B cell (primary cell): ENCODE measurements around the gene ULK4. TPM values are rescaled to one million over a fixed set of nuclear protein-coding genes. Genes with fewer than 3 reads are reported as not detected.

Experiments
- ATAC-seq: fragments of 200-7000 bp; cut with Tn5 transposase; one replicate; pipeline ENCODE4 v1.10.0; 2021; ENCODE audit warnings: low read depth, mild to moderate bottlenecking, moderate number of reproducible peaks, moderate library complexity
- CTCF ChIA-PET: fragments of 350-600 bp; sonication (Branson Sonifier 250); formaldehyde crosslinking; loops from one replicate; lab custom pipeline; 2021; ENCODE audit warnings: antibody characterized with exemption, inconsistent platforms; lab: Charles Lee
- POLR2A ChIA-PET: fragments of 350-600 bp; sonication (Branson Sonifier 250); formaldehyde crosslinking; loops from one replicate; lab custom pipeline; 2021; ENCODE audit warnings: antibody characterized with exemption; lab: Charles Lee
- DNase-seq: peaks from one replicate; pipeline ENCODE4 v3.0.0; 2013
- H2AFZ ChIP-seq: 2 replicates; pipeline ENCODE4 v1.6.1; 2012; ENCODE audit warnings: mild to moderate bottlenecking, low read depth, low read length; ENCODE audit not compliant: insufficient read depth, poor library complexity, severe bottlenecking
- H3K27ac ChIP-seq, 2 donors: 1 replicate in 1 of 2; 2 replicates in 1 of 2; pipeline ENCODE4 v1.5.1; 2012 to 2013; ENCODE audit warnings: low read length in 2 of 2, mild to moderate bottlenecking in 2 of 2, moderate library complexity in 1 of 2
- H3K27me3 ChIP-seq, 4 experiments: fragments of 200-600 bp in 1 of 4; sonication (generic) in 1 of 4; replicated peaks in 1 of 4; 1 replicate in 2 of 4; 2 replicates in 2 of 4; pipeline versions ENCODE4 v1.6.1 to v1.7.0; 2013 to 2016; ENCODE audit warnings: low read length in 3 of 4, mild to moderate bottlenecking in 2 of 4, mixed read lengths in 1 of 4, moderate library complexity in 1 of 4; ENCODE audit not compliant: insufficient read depth in 4 of 4, control insufficient read depth in 3 of 4; ENCODE audit errors: control extremely low read depth in 1 of 4
- H3K36me3 ChIP-seq, 2 experiments: replicated peaks in 1 of 2; 1 replicate in 1 of 2; 2 replicates in 1 of 2; pipeline versions ENCODE4 v1.6.1 to v1.7.1; 2013; ENCODE audit warnings: low read length in 1 of 2; ENCODE audit not compliant: insufficient read depth in 2 of 2, control insufficient read depth in 1 of 2; ENCODE audit errors: control extremely low read depth in 1 of 2, extremely low read depth in 1 of 2
- H3K4me1 ChIP-seq, 2 donors: fragments of 200-600 bp in 1 of 2; sonication (generic) in 1 of 2; 1 replicate in 1 of 2; 2 replicates in 1 of 2; pipeline versions ENCODE4 v1.5.1 to v1.6.1; 2013 to 2017; ENCODE audit warnings: low read length in 2 of 2; ENCODE audit not compliant: control insufficient read depth in 2 of 2, insufficient read depth in 2 of 2
- H3K4me2 ChIP-seq: replicated peaks from 2 replicates; pipeline ENCODE3; 2012; ENCODE audit warnings: mild to moderate bottlenecking, low read depth, low read length; ENCODE audit not compliant: poor library complexity, severe bottlenecking
- H3K4me3 ChIP-seq, 5 experiments: fragments of 200-600 bp in 1 of 5; sonication (generic) in 1 of 5; 1 replicate in 3 of 5; 2 replicates in 2 of 5; pipeline versions ENCODE4 v1.5.1 to v1.7.0; 2011 to 2016; ENCODE audit warnings: low read length in 4 of 5, mild to moderate bottlenecking in 4 of 5, low read depth in 2 of 5, control low read depth in 1 of 5, moderate library complexity in 1 of 5; ENCODE audit not compliant: insufficient read depth in 1 of 5; ENCODE audit errors: control extremely low read depth in 1 of 5, extremely low read depth in 1 of 5
- H3K79me2 ChIP-seq: fragments of 200-600 bp; sonication (generic); one replicate; pipeline ENCODE4 v1.6.0; 2016; ENCODE audit warnings: low read length; ENCODE audit not compliant: control insufficient read depth, insufficient read depth
- H3K9ac ChIP-seq: fragments of 200-600 bp; sonication (generic); 2 replicates; pipeline ENCODE4 v1.6.1; 2017; ENCODE audit warnings: mild to moderate bottlenecking, low read length, moderate library complexity
- H3K9me3 ChIP-seq, 3 donors: one replicate each; pipeline versions ENCODE4 v1.6.1 to v1.7.1; 2013; ENCODE audit warnings: low read length in 2 of 3; ENCODE audit not compliant: control insufficient read depth in 2 of 3, insufficient read depth in 1 of 3; ENCODE audit errors: control extremely low read depth in 1 of 3
- H4K20me1 ChIP-seq: 2 replicates; pipeline ENCODE4 v1.6.0; 2012; ENCODE audit warnings: mild to moderate bottlenecking, low read length; ENCODE audit not compliant: insufficient read depth, control insufficient read depth, poor library complexity, severe bottlenecking
- H3K27ac Mint-ChIP-seq: one replicate; pipeline ENCODE4 v1.8.0; 2021; ENCODE audit warnings: mixed read lengths
- H3K27me3 Mint-ChIP-seq: one replicate; pipeline ENCODE4 v1.8.0; 2021; ENCODE audit warnings: mixed read lengths
- H3K4me1 Mint-ChIP-seq: one replicate; pipeline ENCODE4 v1.8.0; 2021; ENCODE audit warnings: mixed read lengths
- H3K4me3 Mint-ChIP-seq: one replicate; pipeline ENCODE4 v1.8.0; 2021; ENCODE audit warnings: mixed read lengths
- H3K9me3 Mint-ChIP-seq: one replicate; pipeline ENCODE4 v1.8.0; 2022; ENCODE audit warnings: mixed read lengths; ENCODE audit not compliant: insufficient read depth
- CTCF ChIP-seq: fragments of 200-600 bp; IDR thresholded peaks from one replicate; pipeline ENCODE4 v1.8.0; 2022; ENCODE audit warnings: antibody characterized with exemption, mild to moderate bottlenecking
- EZH2 ChIP-seq: IDR thresholded peaks from 2 replicates; pipeline ENCODE4 v1.6.1; 2012; ENCODE audit warnings: borderline replicate concordance, low read depth, mild to moderate bottlenecking, moderate library complexity, low read length; ENCODE audit not compliant: insufficient read depth, poor library complexity, severe bottlenecking
- WGBS: methylation state at CpG from one replicate; pipeline ENCODE4 v1.1.5; 2013; ENCODE audit warnings: missing lambda C conversion rate; ENCODE audit not compliant: insufficient coverage; 5-methylcytosine and 5-hydroxymethylcytosine counted together
- intact Hi-C: fragments of 100-400 bp; cut with micrococcal nuclease; formaldehyde crosslinking; loops from one replicate; pipeline ENCODE4 v1.10.0; 2022
- polyA plus RNA-seq: library from polyadenylated mRNA; depleted of rRNA; stranded (reverse); fragments of >200 nt; gene quantifications from 2 replicates; pipeline ENCODE4 v1.2.3, GENCODE V29; 2012
- total RNA-seq, 2 donors: library from RNA; stranded (reverse); fragments of 120-200 nt in 1 of 2; gene quantifications; 1 replicate in 1 of 2; 2 replicates in 1 of 2; pipeline versions ENCODE4 v1.2.3 to v1.2.4, GENCODE V29; 2013 to 2022

The ULK4 gene
- total and polyA plus RNA-seq, 2 donors (not counting 1 experiment from before 2014, with no cell fraction given): 5.2 to 33.7 TPM

DNA sequence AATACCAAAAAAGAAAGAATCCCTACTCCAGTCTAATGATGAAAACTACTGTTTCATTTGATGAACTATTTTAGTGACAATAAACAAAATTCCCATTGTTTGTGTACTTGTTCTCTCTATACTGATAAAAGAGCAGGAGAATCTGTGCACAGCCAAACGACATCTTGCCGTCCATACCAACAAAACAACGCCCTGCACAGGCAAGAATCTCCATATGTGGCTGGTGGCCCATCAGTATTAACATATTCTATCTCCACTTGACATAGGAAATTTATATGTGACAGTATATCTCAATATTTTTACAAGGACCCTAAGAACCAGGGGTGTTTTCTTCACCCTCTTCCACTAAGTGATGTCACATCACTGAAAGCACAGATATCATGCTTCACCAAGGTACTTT lies 279.5 kb downstream of the ULK4 start:
- H3K79me2 ChIP-seq: no peaks in the 10 kb centered on the region
- no peaks in the 10 kb centered on the region for H3K27me3 Mint-ChIP-seq
- no peak overlapping the region for H3K9ac ChIP-seq
- H3K4me3 ChIP-seq: no peak overlapping the region
- no peak for TF ChIP-seq CTCF
- POLR2A ChIA-PET: no interaction called here
- H3K9me3 ChIP-seq: no peaks in the 10 kb centered on the region
- no peak overlapping the region for H3K4me2 ChIP-seq
- H3K9me3 Mint-ChIP-seq: no peaks in the 10 kb centered on the region
- no peaks in the 10 kb centered on the region for H3K4me1 ChIP-seq
- H3K36me3 ChIP-seq: peaks cover 0 to 2% of the 10 kb centered on the region in 2 experiments
- no peak overlapping the region for H3K27ac ChIP-seq
- no peaks in the 10 kb centered on the region for H3K27me3 ChIP-seq
- no peak overlapping the region for H2AFZ ChIP-seq
- no CpG with 5 or more reads among the region's 3 CpGs for WGBS
- H3K4me1 Mint-ChIP-seq: no peaks in the 10 kb centered on the region
- ATAC-seq (no peak), DNase-seq (no peak)
- intact Hi-C loops: no loop called here
- H4K20me1 ChIP-seq: no peaks in the 10 kb centered on the region
- CTCF ChIA-PET: no interaction called here
- no peak overlapping the region for H3K27ac Mint-ChIP-seq
- H3K4me3 Mint-ChIP-seq: no peak overlapping the region

- Mint-ChIP-seq H3K4me1 (no peaks in the 10 kb centered on the region), H3K4me3 (no peak overlapping the region), H3K9me3 (no peaks in the 10 kb centered on the region), H3K27ac (no peak overlapping the region), H3K27me3 (no peaks in the 10 kb centered on the region)
- ChIA-PET POLR2A (no interaction called here), CTCF (no interaction called here)
- Histone ChIP-seq H3K79me2 (no peaks in the 10 kb centered on the region), H3K27me3 (no peaks in the 10 kb centered on the region), H3K4me3 (no peak overlapping the region), H2AFZ (no peak overlapping the region), H3K36me3 (peaks cover 0 to 1% of the 10 kb centered on the region in 2 experiments), H3K9me3 (no peaks in the 10 kb centered on the region), H3K4me2 (no peak overlapping the region), H3K27ac (no peak overlapping the region), H3K4me1 (no peaks in the 10 kb centered on the region), H4K20me1 (no peaks in the 10 kb centered on the region), H3K9ac (no peak overlapping the region)
- ATAC-seq: no peak
- no peak for DNase-seq
- 100% methylated on average over 1 of the region's 3 CpGs for WGBS
- TF ChIP-seq EZH2 (no peak), CTCF (no peak)
- intact Hi-C loops: no loop called here
These were observed 280.4 kb downstream of the ULK4 start for GRCh38 chr3:41681479-41681878.
